Liver (tissue), 9 donors: ENCODE results near the gene TMC1. TPM values are rescaled to one million over a fixed set of nuclear protein-coding genes. Genes with fewer than 3 reads are reported as not detected.

Experiments used
- DNase-seq: peaks from one replicate; pipeline ENCODE4 v3.0.0-alpha.2; 2017; ENCODE audit warnings: low spot score
- H3K27ac ChIP-seq, 2 donors: one replicate each; pipeline ENCODE4 v1.7.0; 2013; ENCODE audit warnings: inconsistent platforms in 2 of 2, low read length in 2 of 2, control low read depth in 1 of 2, low read depth in 1 of 2, mild to moderate bottlenecking in 1 of 2
- H3K27me3 ChIP-seq, 4 donors: one replicate each; pipeline versions ENCODE4 v1.6.1 to v1.7.0; 2013; ENCODE audit warnings: low read length in 3 of 4, inconsistent platforms in 1 of 4, mild to moderate bottlenecking in 1 of 4, moderate library complexity in 1 of 4; ENCODE audit not compliant: control insufficient read depth in 4 of 4, insufficient read depth in 4 of 4
- H3K36me3 ChIP-seq, 4 donors: one replicate each; pipeline versions ENCODE4 v1.6.1 to v1.7.0; 2013; ENCODE audit warnings: low read length in 3 of 4, mild to moderate bottlenecking in 3 of 4, low read depth in 1 of 4, moderate library complexity in 1 of 4; ENCODE audit not compliant: control insufficient read depth in 4 of 4, insufficient read depth in 3 of 4
- H3K4me1 ChIP-seq, 4 donors: one replicate each; pipeline versions ENCODE4 v1.6.1 to v1.7.0; 2013; ENCODE audit warnings: low read length in 3 of 4, mild to moderate bottlenecking in 3 of 4, moderate library complexity in 1 of 4; ENCODE audit not compliant: control insufficient read depth in 4 of 4, insufficient read depth in 4 of 4
- H3K4me3 ChIP-seq, 3 donors: one replicate each; pipeline versions ENCODE4 v1.6.1 to v1.7.0; 2013; ENCODE audit warnings: low read length in 3 of 3, control low read depth in 1 of 3, low read depth in 1 of 3, mild to moderate bottlenecking in 1 of 3
- H3K9ac ChIP-seq, 2 donors: one replicate each; pipeline ENCODE4 v1.7.0; 2013; ENCODE audit warnings: low read length in 2 of 2, mild to moderate bottlenecking in 2 of 2, moderate library complexity in 2 of 2, control low read depth in 1 of 2, low read depth in 1 of 2
- H3K9me3 ChIP-seq, 4 donors: one replicate each; pipeline versions ENCODE4 v1.6.1 to v1.7.0; 2013; ENCODE audit warnings: low read length in 3 of 4; ENCODE audit not compliant: control insufficient read depth in 4 of 4
- ATF3 ChIP-seq: IDR thresholded peaks from 2 replicates; pipeline ENCODE4 v1.6.1; 2016; ENCODE audit warnings: antibody characterized with exemption
- CTCF ChIP-seq: fragments of 150-350 bp; IDR thresholded peaks from 2 replicates; pipeline ENCODE4 v1.5.1; 2017; ENCODE audit warnings: improper control_type of control experiment, low read depth, low read length; ENCODE audit not compliant: missing input control
- EGR1 ChIP-seq, 2 donors: IDR thresholded peaks; 2 replicates each; pipeline ENCODE4 v1.6.1; 2016 to 2018; ENCODE audit warnings: antibody characterized with exemption in 2 of 2, low read depth in 2 of 2
- FOXA1 ChIP-seq: IDR thresholded peaks from 2 replicates; pipeline ENCODE4 v1.6.1; 2016; ENCODE audit warnings: antibody characterized with exemption
- FOXA2 ChIP-seq: IDR thresholded peaks from 2 replicates; pipeline ENCODE4 v1.6.1; 2016; ENCODE audit warnings: antibody characterized with exemption
- GABPA ChIP-seq, 2 donors: IDR thresholded peaks in 1 of 2; conservative IDR thresholded peaks in 1 of 2; 2 replicates each; pipeline ENCODE4 v1.6.1; 2016; ENCODE audit warnings: antibody characterized with exemption in 2 of 2, mild to moderate bottlenecking in 1 of 2, moderate library complexity in 1 of 2
- HNF4A ChIP-seq, 2 donors: conservative IDR thresholded peaks; 2 replicates each; pipeline ENCODE4 v1.6.1; 2016; ENCODE audit warnings: antibody characterized with exemption in 2 of 2, mild to moderate bottlenecking in 2 of 2
- HNF4G ChIP-seq: IDR thresholded peaks from 2 replicates; pipeline ENCODE4 v1.6.1; 2016; ENCODE audit warnings: antibody characterized with exemption
- JUND ChIP-seq, 2 donors: IDR thresholded peaks; 2 replicates each; pipeline ENCODE4 v1.6.1; 2016; ENCODE audit warnings: antibody characterized with exemption in 2 of 2
- MAX ChIP-seq: IDR thresholded peaks from 2 replicates; pipeline ENCODE4 v1.6.1; 2016; ENCODE audit warnings: antibody characterized with exemption
- NR2F2 ChIP-seq: IDR thresholded peaks from 2 replicates; pipeline ENCODE4 v1.6.1; 2016; ENCODE audit warnings: antibody characterized with exemption
- RAD21 ChIP-seq, 2 donors: IDR thresholded peaks; 2 replicates each; pipeline ENCODE4 v1.6.1; 2016; ENCODE audit warnings: antibody characterized with exemption in 2 of 2, mild to moderate bottlenecking in 2 of 2
- REST ChIP-seq: IDR thresholded peaks from 2 replicates; pipeline ENCODE4 v1.6.1; 2016; ENCODE audit warnings: antibody characterized with exemption, mild to moderate bottlenecking
- RXRA ChIP-seq, 2 donors: IDR thresholded peaks; 2 replicates each; pipeline ENCODE4 v1.6.1; 2017 to 2018; ENCODE audit warnings: antibody characterized with exemption in 2 of 2, mild to moderate bottlenecking in 1 of 2
- SP1 ChIP-seq: IDR thresholded peaks from 2 replicates; pipeline ENCODE4 v1.6.1; 2018; ENCODE audit warnings: antibody characterized with exemption, mild to moderate bottlenecking
- TAF1 ChIP-seq: conservative IDR thresholded peaks from 2 replicates; pipeline ENCODE4 v1.6.1; 2016; ENCODE audit warnings: antibody characterized with exemption, mild to moderate bottlenecking
- YY1 ChIP-seq: IDR thresholded peaks from 2 replicates; pipeline ENCODE4 v1.6.1; 2016; ENCODE audit warnings: antibody characterized with exemption, mild to moderate bottlenecking
- ZBTB33 ChIP-seq: IDR thresholded peaks from 2 replicates; pipeline ENCODE4 v1.6.1; 2016; ENCODE audit warnings: antibody characterized with exemption
- WGBS: extraction: QIAGEN DNeasy Blood & Tissue Kit; methylation state at CpG from one replicate; pipeline ENCODE4 v1.1.7; 2013; 5-methylcytosine and 5-hydroxymethylcytosine counted together
- polyA plus RNA-seq, 2 donors: library from polyadenylated mRNA; stranded (reverse) in 1 of 2; unstranded in 1 of 2; fragments of 200-250 nt in 1 of 2; fragments of >200 nt in 1 of 2; fragmentation: Nextera tagmentation in 1 of 2; extraction: Ambion mirVana in 1 of 2; gene quantifications; one replicate each; pipeline versions ENCODE4 v1.2.1 to v1.2.3, GENCODE V29; 2013 to 2015
- total RNA-seq, 2 donors: library from RNA; depleted of rRNA; stranded (reverse); fragments of >200 nt; gene quantifications; one replicate each; pipeline ENCODE4 v1.2.3, GENCODE V29; 2014
- donor health status: healthy.
- donor health status: healthy.
- donor health status: healthy.
- donor health status: healthy.
- donor health status: healthy.

TMC1 gene
- total and polyA plus RNA-seq, 4 donors = 0.09 TPM; not detected in 3

GRCh38 chr9:72721067-72721466 lies 199.7 kb downstream of the TMC1 start:
- WGBS = 86% methylated on average over 1 of the region's 1 CpG
- no peak for TF ChIP-seq YY1
- no peak for TF ChIP-seq ZBTB33
- TF ChIP-seq ATF3 = no peak
- TF ChIP-seq CTCF = no peak
- TF ChIP-seq FOXA2 = no peak
- no peak for TF ChIP-seq HNF4G
- TF ChIP-seq JUND (IDR thresholded peaks at IDR 0.05) = no peak
- TF ChIP-seq RXRA (IDR thresholded peaks at IDR 0.05) = no peak
- TF ChIP-seq TAF1 = no peak
- no peak for TF ChIP-seq RAD21 (IDR thresholded peaks at IDR 0.05)
- Histone ChIP-seq H3K4me1 (no peaks in the 10 kb centered on the region), H3K36me3 (no peaks in the 10 kb centered on the region), H3K9ac (no peak overlapping the region), H3K27ac (no peak overlapping the region), H3K9me3 (no peaks in the 10 kb centered on the region), H3K27me3 (no peaks in the 10 kb centered on the region), H3K4me3 (no peak overlapping the region)
- no peak for DNase-seq

- no peak overlapping the region for H3K9ac ChIP-seq
- no peaks in the 10 kb centered on the region for H3K9me3 ChIP-seq
- H3K4me3 ChIP-seq = no peak overlapping the region
- no peak for DNase-seq
- 64% methylated on average over 2 of the region's 2 CpGs for WGBS
- H3K4me1 ChIP-seq = no peaks in the 10 kb centered on the region
- TF ChIP-seq TAF1 = no peak
- no peak for TF ChIP-seq ATF3
- no peak for TF ChIP-seq FOXA2
- no peak for TF ChIP-seq CTCF
- no peak for TF ChIP-seq MAX
- no peak for TF ChIP-seq NR2F2
- no peak for TF ChIP-seq REST
- no peak for TF ChIP-seq JUND (IDR thresholded peaks at IDR 0.05)
- no peak for TF ChIP-seq FOXA1
- TF ChIP-seq YY1 = no peak
- no peak for TF ChIP-seq HNF4G
- TF ChIP-seq GABPA (IDR thresholded peaks at IDR 0.05 in 1 of 2, conservative IDR thresholded peaks at IDR 0.05 in 1 of 2) = no peak
- TF ChIP-seq EGR1 (IDR thresholded peaks at IDR 0.05; ENCODE audit: low read depth in 2 of 2) = no peak
- no peak for TF ChIP-seq SP1
- TF ChIP-seq HNF4A (conservative IDR thresholded peaks at IDR 0.05) = no peak
- TF ChIP-seq RAD21 (IDR thresholded peaks at IDR 0.05) = no peak
- TF ChIP-seq RXRA (IDR thresholded peaks at IDR 0.05) = no peak
- no peak for TF ChIP-seq ZBTB33
- no peaks in the 10 kb centered on the region for H3K36me3 ChIP-seq
- H3K27me3 ChIP-seq = no peaks in the 10 kb centered on the region
- H3K27ac ChIP-seq = no peak overlapping the region
These were observed 205.5 kb downstream of the TMC1 start for GRCh38 chr9:72726947-72727346.
